Neural crest cell (in vitro differentiated cells): ENCODE measurements around the gene POMGNT2. TPM values are rescaled to one million over a fixed set of nuclear protein-coding genes. Genes with fewer than 3 reads are reported as not detected.

Source experiments
- DNase-seq: peaks from one replicate; pipeline ENCODE4 v3.0.0; 2021; ENCODE audit warnings: low read depth, mixed read lengths, low spot score
- H3K27ac Mint-ChIP-seq: one replicate; pipeline ENCODE4 v1.8.0; 2021; ENCODE audit warnings: mild to moderate bottlenecking, mixed read lengths; ENCODE audit not compliant: unreplicated experiment
- H3K27me3 Mint-ChIP-seq: 2 replicates; pipeline ENCODE4 v1.8.0; 2021; ENCODE audit warnings: low read depth, mild to moderate bottlenecking, mixed read lengths
- H3K36me3 Mint-ChIP-seq: 2 replicates; pipeline ENCODE4 v1.8.0; 2021; ENCODE audit warnings: low read depth, mild to moderate bottlenecking, mixed read lengths
- H3K4me1 Mint-ChIP-seq: 2 replicates; pipeline ENCODE4 v1.8.0; 2021; ENCODE audit warnings: mixed read lengths
- H3K4me3 Mint-ChIP-seq: one replicate; pipeline ENCODE4 v1.8.0; 2021; ENCODE audit warnings: mild to moderate bottlenecking, mixed read lengths
- H3K9me3 Mint-ChIP-seq: 2 replicates; pipeline ENCODE4 v1.8.0; 2021; ENCODE audit warnings: mixed read lengths
- total RNA-seq: library from RNA; stranded (reverse); gene quantifications from 2 replicates; pipeline ENCODE4 v1.2.1, GENCODE V29; 2021
- TF ChIP-seq, protein P1 (sequence below): fragments of 200-600 bp; sonication (generic); conservative IDR thresholded peaks from 2 replicates; pipeline ENCODE4 v1.5.0; 2021; ENCODE audit warnings: antibody characterized with exemption, mild to moderate bottlenecking

Gene POMGNT2
- total RNA-seq, 1 donor from 2014 or later, result 20.4 TPM

- H3K36me3 Mint-ChIP-seq, result no peaks in the 10 kb centered on the region
- H3K27me3 Mint-ChIP-seq, result no peaks in the 10 kb centered on the region
- H3K27ac Mint-ChIP-seq, result no peak overlapping the region
- H3K9me3 Mint-ChIP-seq, result peaks cover 3% of the 10 kb centered on the region
- TF ChIP-seq, protein P1, sequence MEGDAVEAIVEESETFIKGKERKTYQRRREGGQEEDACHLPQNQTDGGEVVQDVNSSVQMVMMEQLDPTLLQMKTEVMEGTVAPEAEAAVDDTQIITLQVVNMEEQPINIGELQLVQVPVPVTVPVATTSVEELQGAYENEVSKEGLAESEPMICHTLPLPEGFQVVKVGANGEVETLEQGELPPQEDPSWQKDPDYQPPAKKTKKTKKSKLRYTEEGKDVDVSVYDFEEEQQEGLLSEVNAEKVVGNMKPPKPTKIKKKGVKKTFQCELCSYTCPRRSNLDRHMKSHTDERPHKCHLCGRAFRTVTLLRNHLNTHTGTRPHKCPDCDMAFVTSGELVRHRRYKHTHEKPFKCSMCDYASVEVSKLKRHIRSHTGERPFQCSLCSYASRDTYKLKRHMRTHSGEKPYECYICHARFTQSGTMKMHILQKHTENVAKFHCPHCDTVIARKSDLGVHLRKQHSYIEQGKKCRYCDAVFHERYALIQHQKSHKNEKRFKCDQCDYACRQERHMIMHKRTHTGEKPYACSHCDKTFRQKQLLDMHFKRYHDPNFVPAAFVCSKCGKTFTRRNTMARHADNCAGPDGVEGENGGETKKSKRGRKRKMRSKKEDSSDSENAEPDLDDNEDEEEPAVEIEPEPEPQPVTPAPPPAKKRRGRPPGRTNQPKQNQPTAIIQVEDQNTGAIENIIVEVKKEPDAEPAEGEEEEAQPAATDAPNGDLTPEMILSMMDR, result no peak
- DNase-seq, result no peak
- H3K4me1 Mint-ChIP-seq, result peaks cover 5% of the 10 kb centered on the region
- H3K4me3 Mint-ChIP-seq, result no peak overlapping the region
These were observed 67.9 kb downstream of the POMGNT2 start for GRCh38 chr3:43038010-43038409.

GRCh38 chr3:43036621-43037423, 69.1 kb downstream of the POMGNT2 start:
- no peak overlapping the region for H3K27ac Mint-ChIP-seq
- H3K4me1 Mint-ChIP-seq, result peaks cover 5% of the 10 kb centered on the region
- H3K27me3 Mint-ChIP-seq, result no peaks in the 10 kb centered on the region
- no peak overlapping the region for H3K4me3 Mint-ChIP-seq
- TF ChIP-seq, protein P1, result no peak
- peaks cover 3% of the 10 kb centered on the region for H3K9me3 Mint-ChIP-seq
- no peak for DNase-seq
- no peaks in the 10 kb centered on the region for H3K36me3 Mint-ChIP-seq

GRCh38 chr3:43035801-43036365, 70.0 kb downstream of the POMGNT2 start:
- no peaks in the 10 kb centered on the region for H3K36me3 Mint-ChIP-seq
- H3K4me3 Mint-ChIP-seq, result no peak overlapping the region
- H3K27ac Mint-ChIP-seq, result no peak overlapping the region
- H3K9me3 Mint-ChIP-seq, result no peaks in the 10 kb centered on the region
- DNase-seq, result no peak
- peaks cover 5% of the 10 kb centered on the region for H3K4me1 Mint-ChIP-seq
- H3K27me3 Mint-ChIP-seq, result no peaks in the 10 kb centered on the region
- TF ChIP-seq, protein P1, result no peak

- no peak overlapping the region for H3K4me3 Mint-ChIP-seq
- no peak overlapping the region for H3K27ac Mint-ChIP-seq
- peaks cover 5% of the 10 kb centered on the region for H3K4me1 Mint-ChIP-seq
- no peaks in the 10 kb centered on the region for H3K9me3 Mint-ChIP-seq
- no peak for DNase-seq
- no peaks in the 10 kb centered on the region for H3K27me3 Mint-ChIP-seq
- TF ChIP-seq, protein P1, result no peak
- no peaks in the 10 kb centered on the region for H3K36me3 Mint-ChIP-seq
These were observed 71.0 kb downstream of the POMGNT2 start for GRCh38 chr3:43034911-43035310.

GRCh38 chr3:43034200-43034599, 71.7 kb downstream of the POMGNT2 start:
- Mint-ChIP-seq H3K36me3 (no peaks in the 10 kb centered on the region), H3K27ac (no peak overlapping the region), H3K4me3 (no peak overlapping the region), H3K4me1 (peaks cover 5% of the 10 kb centered on the region), H3K27me3 (no peaks in the 10 kb centered on the region), H3K9me3 (no peaks in the 10 kb centered on the region)
- DNase-seq, result no peak
- TF ChIP-seq, protein P1, result no peak
